K562 (cell line): Measurements from ENCODE around the gene CXCL9. TPM values are rescaled to one million over a fixed set of nuclear protein-coding genes. Genes with fewer than 3 reads are reported as not detected.

ENCODE experiments used
- ATAC-seq: fragments of 200-7000 bp; cut with Tn5 transposase; 3 replicates; pipeline ENCODE4 v1.9.1; 2020; ENCODE audit warnings: moderate library complexity
- BruUV-seq: library from RNA; stranded (reverse); fragments of 400-500 nt; replicated peaks from 2 replicates; lab custom pipeline; 2021; lab: Mats Ljungman, UMichigan
- CTCF ChIA-PET: fragments of 300-600 bp; formaldehyde crosslinking; extraction: SDS; loops from one replicate; lab custom pipeline; 2021; ENCODE audit warnings: low intra/inter-chr PET ratio; lab: Yijun Ruan, JAX
- POLR2A ChIA-PET: fragments of 300-600, 350-650 bp; sonication (Branson Sonifier 250); formaldehyde crosslinking; extraction: SDS; loops from one replicate; lab custom pipeline; 2021; ENCODE audit warnings: antibody characterized with exemption, inconsistent platforms; lab: Yijun Ruan, JAX
- DNase-seq, 4 experiments: peaks; one replicate each; pipeline versions ENCODE4 v3.0.0 to v3.0.0-alpha.2; 2011 to 2018; ENCODE audit warnings: low spot score in 3 of 4, mixed read lengths in 3 of 4; ENCODE audit errors: extremely low read depth in 1 of 4
- FAIRE-seq: peaks from 2 replicates; lab custom pipeline; 2011; peaks lifted over from hg19 to GRCh38; lab: Jason Lieb, UNC
- H2AFZ ChIP-seq: 2 replicates; pipeline ENCODE4 v1.6.0; 2011; ENCODE audit warnings: low read depth, low read length, control low read depth, inconsistent platforms
- H3K27ac ChIP-seq: fragments of 200-600 bp; 3 replicates; pipeline ENCODE4 v1.8.0; 2011; ENCODE audit warnings: low read depth, mild to moderate bottlenecking, control low read depth, inconsistent platforms, low read length, moderate library complexity, mixed read lengths; ENCODE audit errors: extremely low read depth
- H3K27me3 ChIP-seq, 2 experiments: fragments of 300-600 bp in 1 of 2; 2 replicates in 1 of 2; 3 replicates in 1 of 2; pipeline versions ENCODE4 v1.6.0 to v1.8.0; 2011; ENCODE audit warnings: inconsistent platforms in 2 of 2, low read length in 2 of 2, mild to moderate bottlenecking in 1 of 2, mixed read lengths in 1 of 2, moderate library complexity in 1 of 2; ENCODE audit not compliant: control insufficient read depth in 2 of 2, insufficient read depth in 2 of 2
- H3K36me3 ChIP-seq: fragments of 300-600 bp; 3 replicates; pipeline ENCODE4 v1.8.0; 2011; ENCODE audit warnings: mild to moderate bottlenecking, low read length, inconsistent platforms; ENCODE audit not compliant: control insufficient read depth, insufficient read depth
- H3K4me1 ChIP-seq, 2 experiments: fragments of 200-600 bp in 1 of 2; replicated peaks in 1 of 2; 2 replicates in 1 of 2; 3 replicates in 1 of 2; pipeline versions ENCODE4 v1.5.1 to v1.8.0; 2011; ENCODE audit warnings: inconsistent platforms in 2 of 2, low read length in 2 of 2, mild to moderate bottlenecking in 1 of 2, mixed read lengths in 1 of 2, moderate library complexity in 1 of 2; ENCODE audit not compliant: control insufficient read depth in 2 of 2, insufficient read depth in 2 of 2
- H3K4me2 ChIP-seq: 2 replicates; pipeline ENCODE4 v1.6.1; 2011; ENCODE audit warnings: low read length, control low read depth, inconsistent platforms, mixed read lengths; ENCODE audit not compliant: insufficient read depth
- H3K4me3 ChIP-seq: fragments of 200-600 bp; sonication (generic), shearing (Covaris generic); 2 replicates; pipeline ENCODE4 v1.5.1; 2016; ENCODE audit warnings: control low read depth, inconsistent platforms
- H3K79me2 ChIP-seq: fragments of 200-600 bp; 3 replicates; pipeline ENCODE4 v1.8.0; 2011; ENCODE audit warnings: low read length, inconsistent platforms; ENCODE audit not compliant: control insufficient read depth, insufficient read depth
- H3K9ac ChIP-seq, 2 experiments: 2 replicates each; pipeline versions ENCODE4 v1.6.0 to v1.6.1; 2011; ENCODE audit warnings: low read depth in 2 of 2, low read length in 2 of 2, control low read depth in 1 of 2, inconsistent platforms in 1 of 2, mild to moderate bottlenecking in 1 of 2, mixed read lengths in 1 of 2; ENCODE audit not compliant: insufficient read depth in 1 of 2
- H3K9me1 ChIP-seq: one replicate; pipeline ENCODE4 v1.6.0; 2011; ENCODE audit warnings: inconsistent platforms, mild to moderate bottlenecking, low read length, moderate library complexity; ENCODE audit not compliant: control insufficient read depth, insufficient read depth
- H3K9me3 ChIP-seq: replicated peaks from 2 replicates; pipeline ENCODE4 v1.5.1; 2011; ENCODE audit warnings: low read depth, low read length, inconsistent platforms; ENCODE audit not compliant: control insufficient read depth, insufficient read depth
- H4K20me1 ChIP-seq: replicated peaks from 2 replicates; pipeline ENCODE4 v1.6.1; 2011; ENCODE audit warnings: low read length, inconsistent platforms, mixed read lengths; ENCODE audit not compliant: control insufficient read depth, insufficient read depth
- E2F6 ChIP-seq, 2 experiments: IDR thresholded peaks; 2 replicates each; pipeline ENCODE4 v1.6.1; 2011; ENCODE audit warnings: borderline replicate concordance in 1 of 2, control low read depth in 1 of 2, low read depth in 1 of 2, low read length in 1 of 2, mild to moderate bottlenecking in 1 of 2, mixed read lengths in 1 of 2, moderate library complexity in 1 of 2; ENCODE audit not compliant: insufficient read depth in 1 of 2, insufficient read length in 1 of 2, poor library complexity in 1 of 2, severe bottlenecking in 1 of 2; ENCODE audit errors: extremely low read depth in 1 of 2
- ESRRB ChIP-seq: fragments of 250-450 bp; sonication (Bioruptor Pico); IDR thresholded peaks from 2 replicates; pipeline ENCODE4 v1.5.0; 2020; ENCODE audit warnings: mild to moderate bottlenecking, moderate library complexity, borderline replicate concordance
- ETS1 ChIP-seq: conservative IDR thresholded peaks from 2 replicates; pipeline ENCODE4 v1.6.1; 2011; ENCODE audit warnings: low read depth, mild to moderate bottlenecking, low read length; ENCODE audit not compliant: control insufficient read depth
- LARP7 ChIP-seq: fragments of 450-650 bp; IDR thresholded peaks from 2 replicates; pipeline ENCODE4 v1.6.1; 2016
- NCOA1 ChIP-seq: fragments of 450-650 bp; IDR thresholded peaks from 2 replicates; pipeline ENCODE4 v1.6.1; 2016; ENCODE audit warnings: low read depth
- RBM25 ChIP-seq: fragments of 200-400 bp; formaldehyde crosslinking; IDR thresholded peaks from 2 replicates; pipeline ENCODE4 v1.6.1; 2018; ENCODE audit warnings: low read length, low read depth, moderate library complexity; ENCODE audit not compliant: severe bottlenecking
- SMARCB1 ChIP-seq: IDR thresholded peaks from 2 replicates; pipeline ENCODE4 v1.6.1; 2011; ENCODE audit warnings: improper control_type of control experiment, low read depth; ENCODE audit not compliant: insufficient read length
- SP1 ChIP-seq: sonication (generic); formaldehyde crosslinking; IDR thresholded peaks from 2 replicates; pipeline ENCODE4 v1.8.1; 2022; ENCODE audit warnings: mild to moderate bottlenecking, missing genetic modification reagents
- WHSC1 ChIP-seq: IDR thresholded peaks from one replicate; pipeline ENCODE4 v1.6.1; 2012; ENCODE audit warnings: low read length, control low read depth, inconsistent platforms
- ZBTB9 ChIP-seq: fragments of 450-650 bp; formaldehyde crosslinking; IDR thresholded peaks from 2 replicates; pipeline ENCODE4 v1.4.0; 2020; ENCODE audit warnings: mild to moderate bottlenecking, moderate library complexity
- ZNF133 ChIP-seq: fragments of 250-450 bp; sonication (Bioruptor Pico); IDR thresholded peaks from 2 replicates; pipeline ENCODE4 v1.4.0; 2020; ENCODE audit warnings: mild to moderate bottlenecking
- ZNF3 ChIP-seq: fragments of 250-450 bp; sonication (Bioruptor Pico); IDR thresholded peaks from 2 replicates; pipeline ENCODE4 v1.5.0; 2021; ENCODE audit warnings: mild to moderate bottlenecking, moderate library complexity
- WGBS: fragments of 100-300 bp; shearing (Covaris generic); methylation state at CpG from one replicate; pipeline ENCODE4 v1.1.6; 2016; ENCODE audit warnings: low coverage, mixed read lengths; ENCODE audit not compliant: insufficient coverage; ENCODE audit errors: missing lambda C conversion rate; 5-methylcytosine and 5-hydroxymethylcytosine counted together
- in situ Hi-C: fragments of 300-500 bp; cut with MboI; formaldehyde crosslinking; loops from 4 replicates; pipeline ENCODE4 v1.15.0; 2018; ENCODE audit warnings: inconsistent platforms, mixed read lengths
- intact Hi-C: fragments of 100-400 bp; cut with micrococcal nuclease; formaldehyde crosslinking; loops from 2 replicates; pipeline ENCODE4 v1.14.2; 2022
- polyA plus RNA-seq, 8 experiments: library from polyadenylated mRNA; depleted of rRNA in 4 of 8; stranded (reverse) in 5 of 8; unstranded in 3 of 8; fragments of >200 nt; fragmentation: Nextera tagmentation in 2 of 8; fragmentation: Illumina TruSeq in 1 of 8; extraction: Ambion mirVana in 2 of 8; extraction: Trizol in 1 of 8; gene quantifications; 2 replicates each; pipeline versions ENCODE4 v1.2.1 to v1.2.3, GENCODE V29; 2011 to 2014; ENCODE audit warnings: inconsistent platforms in 1 of 8, missing spikeins in 1 of 8
- total RNA-seq, 7 experiments: library from RNA; depleted of rRNA in 6 of 7; stranded (reverse); fragments of >200 nt in 6 of 7; fragmentation: Illumina TruSeq in 2 of 7; extraction: Trizol in 2 of 7; gene quantifications; 2 replicates each; pipeline versions ENCODE4 v1.2.1 to v1.2.3, GENCODE V29; 2011 to 2021; ENCODE audit warnings: low replicate concordance in 1 of 7

The CXCL9 gene
- total and polyA plus RNA-seq, 9 of the 15 experiments (the other 6 are each of a cell fraction or from before 2014, with no cell fraction given) = not detected

- no peaks in the 10 kb centered on the region for H3K9me1 ChIP-seq
- no peaks in the 10 kb centered on the region; a peak in 2 of 5 replicates for H3K4me1 ChIP-seq
- no peak for FAIRE-seq
- H3K27ac ChIP-seq = no peak overlapping the region
- DNase-seq = no peak
- intact Hi-C loops (loop anchor here (5.0 kb wide), 2 partner anchors 430 to 500 kb away; no protein-coding TSS in a partner anchor), in situ Hi-C loops (loop anchor here (5.0 kb wide), 1 partner anchor 70 kb away; no protein-coding TSS in a partner anchor)
- H3K9ac ChIP-seq = no peak overlapping the region
- H3K4me3 ChIP-seq = no peak overlapping the region
- ATAC-seq = no peak
- WGBS = 19% methylated on average over 1 of the region's 1 CpG
- H3K4me2 ChIP-seq = no peak overlapping the region
- H3K36me3 ChIP-seq = no peaks in the 10 kb centered on the region
- BruUV-seq = no TSS peak
- H3K79me2 ChIP-seq = no peaks in the 10 kb centered on the region
- no peak overlapping the region for H2AFZ ChIP-seq
- ChIA-PET CTCF (no interaction called here), POLR2A (no interaction called here)
- H3K27me3 ChIP-seq = no peaks in the 10 kb centered on the region
- H3K9me3 ChIP-seq = no peaks in the 10 kb centered on the region
- H4K20me1 ChIP-seq = no peaks in the 10 kb centered on the region
- TF ChIP-seq E2F6 (IDR thresholded peaks at IDR 0.05; ENCODE audit: borderline replicate concordance in 1 of 2, extremely low read depth in 1 of 2, insufficient read depth in 1 of 2, insufficient read length in 1 of 2, low read depth in 1 of 2, low read length in 1 of 2, poor library complexity in 1 of 2, severe bottlenecking in 1 of 2) (no peak), ZNF3 (CRISPR knock-in tag) (no peak), LARP7 (no peak), ESRRB (CRISPR knock-in tag) (no peak), WHSC1 (no peak), SMARCB1 (no peak), ZBTB9 (CRISPR knock-in tag) (no peak), NCOA1 (no peak), RBM25 (no peak), SP1 (CRISPR knock-in tag) (no peak), ETS1 (no peak), ZNF133 (CRISPR knock-in tag) (no peak)
These were observed 10.2 kb downstream of the CXCL9 start for GRCh38 chr4:75997081-75997480.
